ENCODE results near the gene CRISP1. TPM values are rescaled to one million over a fixed set of nuclear protein-coding genes. Genes with fewer than 3 reads are reported as not detected.
"Not testable (repeated sequence)": the region's sequence is repeated elsewhere in the genome, so short reads cannot be mapped to it uniquely, and the experiment has no call there.

The CRISP1 gene
- total and polyA plus RNA-seq, 4 donors: not detected

DNA sequence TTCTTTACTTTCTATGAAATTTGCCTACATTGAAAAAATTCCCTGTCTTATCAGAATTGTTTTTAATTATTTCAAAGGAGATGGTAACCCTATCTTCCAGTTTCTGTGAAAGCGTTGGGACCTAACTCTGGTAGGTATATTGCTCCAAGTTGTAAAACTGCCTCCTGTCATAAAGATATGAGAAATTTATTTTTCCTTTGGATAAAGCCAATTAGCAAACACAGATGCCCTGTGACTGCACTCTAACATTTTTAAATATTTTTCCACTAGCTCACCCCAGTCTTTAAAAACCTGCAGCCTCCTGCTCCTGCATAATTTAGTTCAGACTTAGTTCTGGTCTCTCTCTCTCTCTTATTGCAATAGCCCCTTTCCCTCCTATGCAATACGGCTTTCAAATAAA lies 39.0 kb upstream of the CRISP1 start:
- no peak for ATAC-seq (ENCODE audit: insufficient read depth, low FRiP score)
- peaks cover 0 to 13% (median 0%) of the 10 kb centered on the region in 5 donors for H3K4me1 ChIP-seq (ENCODE audit: control insufficient read depth in 5 of 5, insufficient read depth in 5 of 5, low read length in 5 of 5)
- no peak overlapping the region for H3K9ac ChIP-seq (ENCODE audit: insufficient read depth in 1 of 2, low read length in 2 of 2)
- 87 to 93% methylated on average over 2 of the region's 2 CpGs for WGBS, 2 donors
- H3K9me3 ChIP-seq (ENCODE audit: control insufficient read depth in 4 of 4, insufficient read depth in 3 of 4, low read length in 3 of 4): no peaks in the 10 kb centered on the region
- H3K27me3 ChIP-seq (ENCODE audit: control insufficient read depth in 3 of 3, insufficient read depth in 3 of 3, low read length in 2 of 3): no peaks in the 10 kb centered on the region
- no peak overlapping the region for H3K27ac ChIP-seq (ENCODE audit: low read depth in 1 of 2, low read length in 1 of 2)
- no peak overlapping the region for H3K4me3 ChIP-seq
- TF ChIP-seq, protein P1, sequence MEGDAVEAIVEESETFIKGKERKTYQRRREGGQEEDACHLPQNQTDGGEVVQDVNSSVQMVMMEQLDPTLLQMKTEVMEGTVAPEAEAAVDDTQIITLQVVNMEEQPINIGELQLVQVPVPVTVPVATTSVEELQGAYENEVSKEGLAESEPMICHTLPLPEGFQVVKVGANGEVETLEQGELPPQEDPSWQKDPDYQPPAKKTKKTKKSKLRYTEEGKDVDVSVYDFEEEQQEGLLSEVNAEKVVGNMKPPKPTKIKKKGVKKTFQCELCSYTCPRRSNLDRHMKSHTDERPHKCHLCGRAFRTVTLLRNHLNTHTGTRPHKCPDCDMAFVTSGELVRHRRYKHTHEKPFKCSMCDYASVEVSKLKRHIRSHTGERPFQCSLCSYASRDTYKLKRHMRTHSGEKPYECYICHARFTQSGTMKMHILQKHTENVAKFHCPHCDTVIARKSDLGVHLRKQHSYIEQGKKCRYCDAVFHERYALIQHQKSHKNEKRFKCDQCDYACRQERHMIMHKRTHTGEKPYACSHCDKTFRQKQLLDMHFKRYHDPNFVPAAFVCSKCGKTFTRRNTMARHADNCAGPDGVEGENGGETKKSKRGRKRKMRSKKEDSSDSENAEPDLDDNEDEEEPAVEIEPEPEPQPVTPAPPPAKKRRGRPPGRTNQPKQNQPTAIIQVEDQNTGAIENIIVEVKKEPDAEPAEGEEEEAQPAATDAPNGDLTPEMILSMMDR (IDR thresholded peaks at IDR 0.05; ENCODE audit: control extremely low read depth, extremely low read depth): no peak
- no peaks in the 10 kb centered on the region for H3K36me3 ChIP-seq (ENCODE audit: control insufficient read depth in 4 of 4, insufficient read depth in 4 of 4, low read length in 4 of 4)
- DNase-seq: no peak

DNA sequence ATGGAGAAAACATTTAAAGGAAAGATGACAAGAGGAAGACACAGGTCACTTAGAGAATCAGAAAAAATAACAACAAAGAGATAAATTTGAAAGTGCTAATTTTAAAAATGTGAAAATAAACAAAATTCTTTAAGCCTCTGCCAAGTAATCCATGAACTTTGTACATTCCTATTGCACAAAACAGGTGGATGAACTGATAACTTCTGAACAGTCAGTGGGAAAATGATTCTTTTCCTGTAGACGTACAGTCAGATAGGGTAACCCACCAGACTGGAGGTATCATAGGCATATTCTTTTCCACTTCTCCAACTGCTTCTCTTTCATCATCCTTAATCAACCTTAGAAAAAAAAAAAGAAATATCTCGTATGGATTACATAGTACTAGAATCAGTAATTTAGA lies 36.5 kb upstream of the CRISP1 start:
- Histone ChIP-seq H3K9me3 (ENCODE audit: control insufficient read depth in 4 of 4, insufficient read depth in 3 of 4, low read length in 3 of 4) (no peaks in the 10 kb centered on the region), H3K27me3 (ENCODE audit: control insufficient read depth in 3 of 3, insufficient read depth in 3 of 3, low read length in 2 of 3) (no peaks in the 10 kb centered on the region), H3K4me3 (no peak overlapping the region), H3K4me1 (ENCODE audit: control insufficient read depth in 5 of 5, insufficient read depth in 5 of 5, low read length in 5 of 5) (peaks cover 0 to 5% (median 0%) of the 10 kb centered on the region in 5 donors), H3K27ac (ENCODE audit: low read depth in 1 of 2, low read length in 1 of 2) (no peak overlapping the region), H3K36me3 (ENCODE audit: control insufficient read depth in 4 of 4, insufficient read depth in 4 of 4, low read length in 4 of 4) (no peaks in the 10 kb centered on the region), H3K9ac (ENCODE audit: insufficient read depth in 1 of 2, low read length in 2 of 2) (no peak overlapping the region)
- TF ChIP-seq, protein P1 (IDR thresholded peaks at IDR 0.05; ENCODE audit: control extremely low read depth, extremely low read depth): no peak
- ATAC-seq (ENCODE audit: insufficient read depth, low FRiP score) (no peak), DNase-seq (no peak)
- 61 to 80% methylated on average over 2 of the region's 2 CpGs for WGBS, 2 donors

DNA sequence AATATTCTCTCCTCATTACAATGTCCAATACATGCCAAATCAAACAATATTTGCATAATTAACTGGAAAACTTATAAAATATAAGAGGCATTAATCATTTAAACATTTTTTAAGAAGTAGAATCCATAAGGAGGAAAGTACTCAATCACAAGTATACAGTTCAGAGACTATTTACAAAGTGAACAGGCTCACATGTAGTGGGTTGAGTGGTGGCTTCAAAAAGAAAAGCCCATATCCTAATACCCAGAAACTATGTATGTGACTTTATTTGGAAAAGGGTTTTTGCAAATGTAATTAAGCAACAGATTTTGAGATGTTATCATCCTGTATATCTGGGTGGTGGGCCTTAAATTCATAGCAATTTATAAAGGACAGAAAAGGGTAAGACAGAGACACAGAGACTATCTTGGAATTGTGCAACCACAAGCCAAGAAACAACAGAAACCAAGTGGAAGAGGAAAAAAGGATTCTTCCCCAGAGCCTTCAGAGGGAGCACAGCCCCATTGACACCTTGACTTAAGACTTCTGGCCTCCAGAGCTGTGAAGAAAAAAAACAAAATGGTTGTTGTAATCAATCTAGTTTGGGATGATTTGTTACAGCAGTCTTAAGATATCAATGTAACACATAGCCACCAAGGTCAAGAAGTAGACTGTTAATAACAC lies 32.7 kb upstream of the CRISP1 start:
- Histone ChIP-seq H3K27me3 (ENCODE audit: control insufficient read depth in 3 of 3, insufficient read depth in 3 of 3, low read length in 2 of 3) (no peaks in the 10 kb centered on the region), H3K27ac (ENCODE audit: low read depth in 1 of 2, low read length in 1 of 2) (no peak overlapping the region), H3K36me3 (ENCODE audit: control insufficient read depth in 4 of 4, insufficient read depth in 4 of 4, low read length in 4 of 4) (no peaks in the 10 kb centered on the region), H3K9ac (ENCODE audit: insufficient read depth in 1 of 2, low read length in 2 of 2) (no peak overlapping the region), H3K9me3 (ENCODE audit: control insufficient read depth in 4 of 4, insufficient read depth in 3 of 4, low read length in 3 of 4) (no peaks in the 10 kb centered on the region), H3K4me3 (no peak overlapping the region), H3K4me1 (ENCODE audit: control insufficient read depth in 5 of 5, insufficient read depth in 5 of 5, low read length in 5 of 5) (no peaks in the 10 kb centered on the region)
- ATAC-seq (ENCODE audit: insufficient read depth, low FRiP score): no peak
- TF ChIP-seq, protein P1 (IDR thresholded peaks at IDR 0.05; ENCODE audit: control extremely low read depth, extremely low read depth): no peak
- DNase-seq: no peak

DNA sequence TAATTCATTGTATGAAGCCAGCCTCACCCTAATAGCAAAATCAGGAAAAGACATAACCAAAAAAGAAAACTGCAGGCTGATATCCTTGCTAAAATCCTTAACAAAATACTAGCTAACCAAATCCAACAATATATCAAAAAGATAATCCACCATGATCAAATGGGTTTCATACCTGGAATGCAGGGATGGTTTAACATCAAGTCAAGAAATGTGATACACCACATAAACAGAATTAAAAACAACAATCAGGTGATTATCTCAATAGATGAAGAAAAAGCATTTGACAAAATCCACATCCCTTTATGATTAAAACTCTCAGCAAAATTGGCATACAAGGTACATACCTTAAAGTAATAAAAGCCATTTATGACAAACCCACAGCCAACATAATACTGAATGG lies 29.2 kb upstream of the CRISP1 start:
- not testable (repeated sequence) for H3K9me3 ChIP-seq (ENCODE audit: control insufficient read depth in 4 of 4, insufficient read depth in 3 of 4, low read length in 3 of 4); H3K27ac ChIP-seq (ENCODE audit: low read depth in 1 of 2, low read length in 1 of 2); H3K4me3 ChIP-seq; ATAC-seq (ENCODE audit: insufficient read depth, low FRiP score); H3K4me1 ChIP-seq (ENCODE audit: control insufficient read depth in 5 of 5, insufficient read depth in 5 of 5, low read length in 5 of 5); H3K9ac ChIP-seq (ENCODE audit: insufficient read depth in 1 of 2, low read length in 2 of 2); H3K36me3 ChIP-seq (ENCODE audit: control insufficient read depth in 4 of 4, insufficient read depth in 4 of 4, low read length in 4 of 4); DNase-seq; H3K27me3 ChIP-seq (ENCODE audit: control insufficient read depth in 3 of 3, insufficient read depth in 3 of 3, low read length in 2 of 3)

All from lung (tissue), 12 donors.